Measurements from ENCODE around the gene FRS2. TPM values are rescaled to one million over a fixed set of nuclear protein-coding genes. Genes with fewer than 3 reads are reported as not detected.
A peak's percentile ranks its signal among the peaks of the same experiment; 100 is the strongest.

The FRS2 gene
- total and polyA plus RNA-seq, 10 of the 15 experiments (the other 5 are each of a cell fraction or from before 2014, with no cell fraction given) = 1.1 to 13.1 (median 5.9) TPM

GRCh38 chr12:69470189-69471075, at the start of gene FRS2 (continued):
- TF ChIP-seq CHD4 (IDR thresholded peaks at IDR 0.05) (no peak), REST (IDR thresholded peaks at IDR 0.05; ENCODE audit: low read depth, low read length) (no peak), POLR2AphosphoS2 (IDR thresholded peaks at IDR 0.05; ENCODE audit: low read depth, low read length) (0 out of 2 replicates have a peak, but pooled peaks have one; percentile 22), HCFC1 (IDR thresholded peaks at IDR 0.05; ENCODE audit: low read length) (peak; percentile 69), BCLAF1 (IDR thresholded peaks at IDR 0.05) (no peak), SREBF2 (IDR thresholded peaks at IDR 0.05; ENCODE audit: low read length) (no peak), NFYB (IDR thresholded peaks at IDR 0.05; ENCODE audit: insufficient read depth, low read depth, low read length) (no peak), PAX5 (IDR thresholded peaks at IDR 0.05; ENCODE audit: borderline replicate concordance, low read depth, low read length) (no peak), TBL1XR1 (IDR thresholded peaks at IDR 0.05; ENCODE audit: low read depth, low read length) (no peak), NBN (IDR thresholded peaks at IDR 0.05) (peak; percentile 72; the same call in 1 of the 2 replicates), SMAD1 (IDR thresholded peaks at IDR 0.05; ENCODE audit: low read depth, partially characterized antibody) (peak; percentile 27), TCF3 (IDR thresholded peaks at IDR 0.05; ENCODE audit: borderline replicate concordance, insufficient read depth, low read depth, low read length) (peak; percentile 69; the same call in 1 of the 2 replicates), CREB1 (IDR thresholded peaks at IDR 0.05; ENCODE audit: low read depth) (peak; percentile 10; the same call in 1 of the 2 replicates), PRDM15 (CRISPR knock-in tag; IDR thresholded peaks at IDR 0.05) (no peak), BMI1 (IDR thresholded peaks at IDR 0.05; ENCODE audit: borderline replicate concordance) (no peak), SREBF1 (IDR thresholded peaks at IDR 0.05; ENCODE audit: low read length) (no peak), YY1 (IDR thresholded peaks at IDR 0.05; ENCODE audit: low read depth, low read length) (peak; percentile 40; the same call in 1 of the 2 replicates), GATAD2B (conservative IDR thresholded peaks at IDR 0.05; ENCODE audit: low read depth) (peak; percentile 92), POLR2A (IDR thresholded peaks at IDR 0.05; ENCODE audit: low read depth, low read length) (peak; percentile 80), EED (IDR thresholded peaks at IDR 0.05; ENCODE audit: low read depth) (peak; percentile 68), STAT1 (conservative IDR thresholded peaks at IDR 0.05) (no peak)

Measured in GM12878 (cell line).